HepG2 (cell line): Measurements from ENCODE around the gene PLXNA3. TPM values are rescaled to one million over a fixed set of nuclear protein-coding genes. Genes with fewer than 3 reads are reported as not detected.

Source experiments
- ATAC-seq: fragments of 200-7000 bp; cut with Tn5 transposase; 3 replicates; pipeline ENCODE4 v1.9.1; 2020; ENCODE audit warnings: mild to moderate bottlenecking, moderate library complexity
- BruUV-seq: library from RNA; stranded (reverse); fragments of 400-500 nt; replicated peaks from 2 replicates; lab custom pipeline; 2021; lab: Mats Ljungman, UMichigan
- CTCF ChIA-PET: fragments of 300-600 bp; formaldehyde crosslinking; extraction: SDS; loops from one replicate; lab custom pipeline; 2021; ENCODE audit warnings: low total read pairs, inconsistent platforms, low intra/inter-chr PET ratio; lab: Yijun Ruan, JAX
- POLR2A ChIA-PET: fragments of 350-600 bp; sonication (Branson Sonifier 250); formaldehyde crosslinking; loops from one replicate; lab custom pipeline; 2020; ENCODE audit warnings: antibody characterized with exemption, inconsistent platforms; lab: Yijun Ruan, JAX
- DNase-seq: peaks from one replicate; pipeline ENCODE4 v3.0.0-alpha.2; 2015; ENCODE audit warnings: low spot score
- FAIRE-seq: peaks from 3 replicates; lab custom pipeline; 2011; peaks lifted over from hg19 to GRCh38; lab: Jason Lieb, UNC
- H2AFZ ChIP-seq: one replicate; pipeline ENCODE4 v1.6.1; 2011; ENCODE audit warnings: low read length, inconsistent platforms
- H3K27ac ChIP-seq: fragments of 300-600 bp; 3 replicates; pipeline ENCODE4 v1.8.0; 2011; ENCODE audit warnings: mixed run types, mild to moderate bottlenecking, mixed read lengths, low read length, inconsistent platforms; ENCODE audit not compliant: insufficient read depth; ENCODE audit errors: extremely low read length
- H3K27me3 ChIP-seq, 2 experiments: fragments of 200-600 bp in 1 of 2; 2 replicates in 1 of 2; 3 replicates in 1 of 2; pipeline versions ENCODE4 v1.6.0 to v1.8.0; 2011; ENCODE audit warnings: low read length in 2 of 2, mild to moderate bottlenecking in 2 of 2, moderate library complexity in 2 of 2, inconsistent platforms in 1 of 2; ENCODE audit not compliant: insufficient read depth in 2 of 2, control insufficient read depth in 1 of 2
- H3K36me3 ChIP-seq, 2 experiments: fragments of 200-600 bp in 1 of 2; replicated peaks in 1 of 2; 2 replicates in 1 of 2; 3 replicates in 1 of 2; pipeline versions ENCODE4 v1.5.1 to v1.8.0; 2011; ENCODE audit warnings: low read length in 2 of 2, inconsistent platforms in 1 of 2; ENCODE audit not compliant: insufficient read depth in 2 of 2, control insufficient read depth in 1 of 2
- H3K4me1 ChIP-seq: 2 replicates; pipeline ENCODE4 v1.5.1; 2012; ENCODE audit warnings: low read length, inconsistent platforms; ENCODE audit not compliant: insufficient read depth
- H3K4me2 ChIP-seq: 2 replicates; pipeline ENCODE4 v1.6.0; 2011; ENCODE audit warnings: low read depth, low read length, inconsistent platforms
- H3K4me3 ChIP-seq, 3 experiments: fragments of 200-600 bp in 1 of 3; sonication (generic), shearing (Covaris generic) in 1 of 3; replicated peaks in 1 of 3; 2 replicates each; pipeline ENCODE4 v1.5.1; 2011 to 2016; ENCODE audit warnings: low read length in 3 of 3, inconsistent platforms in 2 of 3, low read depth in 2 of 3, mild to moderate bottlenecking in 2 of 3, control low read depth in 1 of 3, mixed read lengths in 1 of 3; ENCODE audit not compliant: insufficient read depth in 1 of 3
- H3K79me2 ChIP-seq: one replicate; pipeline ENCODE4 v1.6.1; 2011; ENCODE audit warnings: low read length, inconsistent platforms; ENCODE audit not compliant: insufficient read depth
- H3K9ac ChIP-seq: 2 replicates; pipeline ENCODE4 v1.6.0; 2011; ENCODE audit warnings: mild to moderate bottlenecking, low read depth, low read length, inconsistent platforms; ENCODE audit not compliant: insufficient read depth
- H3K9me3 ChIP-seq: 2 replicates; pipeline ENCODE4 v1.5.1; 2012; ENCODE audit warnings: mild to moderate bottlenecking, low read length
- H4K20me1 ChIP-seq: 2 replicates; pipeline ENCODE4 v1.6.0; 2011; ENCODE audit warnings: inconsistent platforms, mild to moderate bottlenecking, low read length, moderate library complexity; ENCODE audit not compliant: insufficient read depth
- ARID5B ChIP-seq: IDR thresholded peaks from 2 replicates; pipeline ENCODE4 v1.4.0; 2020; ENCODE audit warnings: mild to moderate bottlenecking, missing genetic modification reagents
- IRF2 ChIP-seq: IDR thresholded peaks from 2 replicates; pipeline ENCODE4 v1.6.1; 2018; ENCODE audit warnings: missing genetic modification reagents, missing compliant biosample characterization
- RBFOX2 ChIP-seq: fragments of 200-400 bp; formaldehyde crosslinking; IDR thresholded peaks from 2 replicates; pipeline ENCODE4 v1.6.1; 2017; ENCODE audit warnings: low read depth, mild to moderate bottlenecking, low read length
- SOX5 ChIP-seq: IDR thresholded peaks from 2 replicates; pipeline ENCODE4 v1.6.1; 2016; ENCODE audit warnings: borderline replicate concordance
- U2AF2 ChIP-seq: fragments of 200-400 bp; formaldehyde crosslinking; IDR thresholded peaks from 2 replicates; pipeline ENCODE4 v1.6.1; 2017; ENCODE audit warnings: low read depth, mild to moderate bottlenecking, low read length
- ZNF207 ChIP-seq: fragments of 450-650 bp; IDR thresholded peaks from 2 replicates; pipeline ENCODE4 v1.6.1; 2016; ENCODE audit warnings: antibody characterized with exemption, borderline replicate concordance
- ZNF30 ChIP-seq: sonication (generic); formaldehyde crosslinking; IDR thresholded peaks from 2 replicates; pipeline ENCODE4 v1.5.0; 2020; ENCODE audit warnings: mild to moderate bottlenecking, missing genetic modification reagents
- ZNF510 ChIP-seq: sonication (generic); formaldehyde crosslinking; IDR thresholded peaks from 2 replicates; pipeline ENCODE4 v1.4.0; 2020; ENCODE audit warnings: low read depth, mild to moderate bottlenecking, missing genetic modification reagents
- WGBS: methylation state at CpG from one replicate; pipeline ENCODE4 v1.1.6; 2017; ENCODE audit warnings: low lambda C conversion rate; 5-methylcytosine and 5-hydroxymethylcytosine counted together
- in situ Hi-C: cut with HindIII; loops from 2 replicates; pipeline ENCODE4 v1.10.0; 2017; ENCODE audit warnings: low pct_unique_long_range_greater_than_20kb; ENCODE audit not compliant: extremely low pct_ligation_motif_present
- intact Hi-C: fragments of 100-400 bp; cut with micrococcal nuclease; formaldehyde crosslinking; loops from one replicate; pipeline ENCODE4 v1.10.0; 2022; ENCODE audit not compliant: unreplicated experiment
- polyA plus RNA-seq, 8 experiments: library from polyadenylated mRNA; depleted of rRNA in 3 of 8; stranded (reverse) in 7 of 8; unstranded in 1 of 8; fragments of >200 nt; fragmentation: Illumina TruSeq in 4 of 8; extraction: Trizol in 4 of 8; gene quantifications; 2 replicates each; pipeline versions ENCODE4 v1.2.1 to v1.2.3, GENCODE V29; 2011 to 2016; ENCODE audit warnings: low read depth in 4 of 8, missing spikeins in 1 of 8, mixed read lengths in 1 of 8; ENCODE audit not compliant: insufficient read depth in 1 of 8
- total RNA-seq, 5 experiments: library from RNA; depleted of rRNA; stranded (reverse); fragments of >200 nt; fragmentation: Illumina TruSeq; extraction: Trizol; gene quantifications; 2 replicates each; pipeline ENCODE4 v1.2.3, GENCODE V29; 2016; ENCODE audit warnings: low read depth in 1 of 5
- TF ChIP-seq, protein P1 (sequence below): sonication (generic); formaldehyde crosslinking; IDR thresholded peaks from 2 replicates; pipeline ENCODE4 v1.4.0; 2020; ENCODE audit warnings: missing genetic modification reagents
- TF ChIP-seq, protein P2 (sequence below): sonication (generic); formaldehyde crosslinking; IDR thresholded peaks from 2 replicates; pipeline ENCODE4 v1.8.0; 2023; ENCODE audit warnings: mild to moderate bottlenecking, missing genetic modification reagents
- TF ChIP-seq, protein P3 (sequence below): sonication (generic); formaldehyde crosslinking; IDR thresholded peaks from 2 replicates; pipeline ENCODE4 v1.5.1; 2020; ENCODE audit warnings: missing genetic modification reagents, mild to moderate bottlenecking, borderline replicate concordance

Gene PLXNA3
- total and polyA plus RNA-seq, 2 of the 13 experiments (the other 11 are each of a cell fraction or from before 2014, with no cell fraction given): 5.8 to 20.6 TPM

GRCh38 chrX:154467556-154467955 is 9.5 kb downstream of the PLXNA3 start:
- Histone ChIP-seq H3K9ac (no peak overlapping the region), H3K4me2 (no peak overlapping the region), H3K79me2 (no peaks in the 10 kb centered on the region), H3K4me1 (peaks cover 12% of the 10 kb centered on the region; the same call in 1 of the 2 replicates), H3K4me3 (no peak overlapping the region), H3K36me3 (peaks cover 6% of the 10 kb centered on the region in 2 experiments; a peak in 2 of 5 replicates), H4K20me1 (no peaks in the 10 kb centered on the region), H3K27me3 (no peaks in the 10 kb centered on the region), H2AFZ (no peak overlapping the region), H3K27ac (no peak overlapping the region), H3K9me3 (no peaks in the 10 kb centered on the region)
- ChIA-PET CTCF (no interaction called here), POLR2A (interaction anchor here (0.5 kb wide), 1 partner anchor 72 kb away, joined by 3 read pairs; no protein-coding TSS in a partner anchor)
- TF ChIP-seq, protein P1, sequence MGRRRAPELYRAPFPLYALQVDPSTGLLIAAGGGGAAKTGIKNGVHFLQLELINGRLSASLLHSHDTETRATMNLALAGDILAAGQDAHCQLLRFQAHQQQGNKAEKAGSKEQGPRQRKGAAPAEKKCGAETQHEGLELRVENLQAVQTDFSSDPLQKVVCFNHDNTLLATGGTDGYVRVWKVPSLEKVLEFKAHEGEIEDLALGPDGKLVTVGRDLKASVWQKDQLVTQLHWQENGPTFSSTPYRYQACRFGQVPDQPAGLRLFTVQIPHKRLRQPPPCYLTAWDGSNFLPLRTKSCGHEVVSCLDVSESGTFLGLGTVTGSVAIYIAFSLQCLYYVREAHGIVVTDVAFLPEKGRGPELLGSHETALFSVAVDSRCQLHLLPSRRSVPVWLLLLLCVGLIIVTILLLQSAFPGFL (CRISPR knock-in tag): no peak
- TF ChIP-seq, protein P2, sequence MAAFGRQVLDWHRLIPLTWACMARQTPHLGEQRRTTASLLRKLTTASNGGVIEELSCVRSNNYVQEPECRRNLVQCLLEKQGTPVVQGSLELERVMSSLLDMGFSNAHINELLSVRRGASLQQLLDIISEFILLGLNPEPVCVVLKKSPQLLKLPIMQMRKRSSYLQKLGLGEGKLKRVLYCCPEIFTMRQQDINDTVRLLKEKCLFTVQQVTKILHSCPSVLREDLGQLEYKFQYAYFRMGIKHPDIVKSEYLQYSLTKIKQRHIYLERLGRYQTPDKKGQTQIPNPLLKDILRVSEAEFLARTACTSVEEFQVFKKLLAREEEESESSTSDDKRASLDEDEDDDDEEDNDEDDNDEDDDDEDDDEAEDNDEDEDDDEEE (CRISPR knock-in tag): no peak
- no peak for TF ChIP-seq SOX5 (CRISPR knock-in tag)
- TF ChIP-seq IRF2: no peak
- TF ChIP-seq U2AF2: no peak
- TF ChIP-seq RBFOX2: peak; percentile 43; the same call in 1 of the 2 replicates
- in situ Hi-C loops: no loop called here
- WGBS: no CpG with 5 or more reads among the region's 21 CpGs
- intact Hi-C loops: no loop called here
- no peak for DNase-seq
- no peak for ATAC-seq
- FAIRE-seq: no peak
- BruUV-seq: no TSS peak

DNA sequence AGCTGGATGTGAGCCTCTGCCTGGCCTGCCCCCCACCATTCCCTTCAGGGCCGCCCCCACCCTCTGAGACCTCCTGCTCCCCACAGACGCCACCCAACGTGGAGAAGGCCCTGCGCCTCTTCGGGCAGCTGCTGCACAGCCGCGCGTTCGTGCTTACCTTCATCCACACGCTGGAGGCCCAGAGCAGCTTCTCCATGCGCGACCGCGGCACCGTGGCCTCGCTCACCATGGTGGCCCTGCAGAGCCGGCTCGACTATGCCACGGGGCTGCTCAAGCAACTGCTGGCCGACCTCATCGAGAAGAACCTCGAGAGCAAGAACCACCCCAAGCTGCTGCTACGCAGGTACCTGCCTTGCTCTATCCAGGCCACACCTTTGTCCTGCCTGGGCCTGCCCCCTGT is 10.1 kb downstream of the PLXNA3 start:
- H4K20me1 ChIP-seq: no peaks in the 10 kb centered on the region
- peaks cover 5 to 6% of the 10 kb centered on the region in 2 experiments; a peak in 2 of 5 replicates for H3K36me3 ChIP-seq
- 100% methylated on average over 4 of the region's 23 CpGs for WGBS
- no peaks in the 10 kb centered on the region for H3K27me3 ChIP-seq
- H3K27ac ChIP-seq: no peak overlapping the region
- no peak overlapping the region for H3K4me2 ChIP-seq
- H3K4me1 ChIP-seq: peaks cover 12% of the 10 kb centered on the region; the same call in 1 of the 2 replicates
- no peaks in the 10 kb centered on the region for H3K9me3 ChIP-seq
- H3K9ac ChIP-seq: no peak overlapping the region
- CTCF ChIA-PET: no interaction called here
- no peak overlapping the region for H3K4me3 ChIP-seq
- POLR2A ChIA-PET: no interaction called here
- no peak for ATAC-seq
- H2AFZ ChIP-seq: no peak overlapping the region
- DNase-seq: no peak
- H3K79me2 ChIP-seq: no peaks in the 10 kb centered on the region
- in situ Hi-C loops (no loop called here), intact Hi-C loops (no loop called here)
- no TSS peak for BruUV-seq
- no peak for FAIRE-seq
- TF ChIP-seq ZNF510 (CRISPR knock-in tag) (no peak), ZNF207 (no peak), SOX5 (CRISPR knock-in tag) (no peak), ZNF30 (CRISPR knock-in tag) (no peak), ARID5B (CRISPR knock-in tag) (no peak)
- TF ChIP-seq, protein P3, sequence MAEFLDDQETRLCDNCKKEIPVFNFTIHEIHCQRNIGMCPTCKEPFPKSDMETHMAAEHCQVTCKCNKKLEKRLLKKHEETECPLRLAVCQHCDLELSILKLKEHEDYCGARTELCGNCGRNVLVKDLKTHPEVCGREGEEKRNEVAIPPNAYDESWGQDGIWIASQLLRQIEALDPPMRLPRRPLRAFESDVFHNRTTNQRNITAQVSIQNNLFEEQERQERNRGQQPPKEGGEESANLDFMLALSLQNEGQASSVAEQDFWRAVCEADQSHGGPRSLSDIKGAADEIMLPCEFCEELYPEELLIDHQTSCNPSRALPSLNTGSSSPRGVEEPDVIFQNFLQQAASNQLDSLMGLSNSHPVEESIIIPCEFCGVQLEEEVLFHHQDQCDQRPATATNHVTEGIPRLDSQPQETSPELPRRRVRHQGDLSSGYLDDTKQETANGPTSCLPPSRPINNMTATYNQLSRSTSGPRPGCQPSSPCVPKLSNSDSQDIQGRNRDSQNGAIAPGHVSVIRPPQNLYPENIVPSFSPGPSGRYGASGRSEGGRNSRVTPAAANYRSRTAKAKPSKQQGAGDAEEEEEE (CRISPR knock-in tag): no peak
